HCT116 (cell line): Measurements from ENCODE around the gene ADGRL3.

Source experiments
- CEBPB ChIP-seq: IDR thresholded peaks from 2 replicates; pipeline ENCODE4 v1.6.1; 2012; ENCODE audit warnings: low read depth
- CTCF ChIP-seq, 3 experiments: fragments of 200-600 bp in 1 of 3; sonication (generic) in 1 of 3; IDR thresholded peaks in 2 of 3; conservative IDR thresholded peaks in 1 of 3; 2 replicates each; pipeline ENCODE4 v1.5.1; 2012 to 2017; ENCODE audit warnings: low read depth in 2 of 3, low read length in 2 of 3, antibody characterized with exemption in 1 of 3, borderline replicate concordance in 1 of 3, control low read depth in 1 of 3, mild to moderate bottlenecking in 1 of 3, mixed read lengths in 1 of 3, mixed run types in 1 of 3, moderate library complexity in 1 of 3; ENCODE audit not compliant: insufficient read depth in 1 of 3
- EZH2 ChIP-seq: fragments of 200-600 bp; sonication (generic); IDR thresholded peaks from 2 replicates; pipeline ENCODE4 v1.6.1; 2017; ENCODE audit warnings: antibody characterized with exemption, mixed run types
- FOSL1 ChIP-seq: IDR thresholded peaks from 2 replicates; pipeline ENCODE4 v1.6.1; 2012; ENCODE audit warnings: low read depth
- POLR2A ChIP-seq: IDR thresholded peaks from 2 replicates; pipeline ENCODE4 v1.7.0; 2011; ENCODE audit warnings: borderline replicate concordance; ENCODE audit not compliant: insufficient read depth, insufficient read length; ENCODE audit errors: extremely low read depth
- POLR2AphosphoS5 ChIP-seq: IDR thresholded peaks from 2 replicates; pipeline ENCODE4 v1.6.1; 2011; ENCODE audit warnings: mild to moderate bottlenecking, low read depth, low read length, moderate library complexity
- RAD21 ChIP-seq: IDR thresholded peaks from 2 replicates; pipeline ENCODE4 v1.6.1; 2012; ENCODE audit warnings: low read depth, mild to moderate bottlenecking
- SIN3A ChIP-seq: IDR thresholded peaks from 2 replicates; pipeline ENCODE4 v1.6.1; 2012; ENCODE audit warnings: low read depth
- ZNF274 ChIP-seq: fragments of 200-500 bp; sonication (Bioruptor generic); IDR thresholded peaks from 2 replicates; pipeline ENCODE4 v1.6.1; 2014; ENCODE audit warnings: mild to moderate bottlenecking, low read depth, low read length, inconsistent platforms

- no peak for TF ChIP-seq POLR2AphosphoS5
- no peak for TF ChIP-seq CTCF (IDR thresholded peaks at IDR 0.05 in 2 of 3, conservative IDR thresholded peaks at IDR 0.05 in 1 of 3; ENCODE audit: borderline replicate concordance in 1 of 3, insufficient read depth in 1 of 3, low read depth in 2 of 3, low read length in 2 of 3)
- no peak for TF ChIP-seq ZNF274
- no peak for TF ChIP-seq EZH2
- TF ChIP-seq CEBPB, result no peak
- no peak for TF ChIP-seq POLR2A
- TF ChIP-seq RAD21, result no peak
- TF ChIP-seq FOSL1, result no peak
- no peak for TF ChIP-seq SIN3A
Measured at GRCh38 chr4:61374447-61374891, 174.3 kb downstream of the ADGRL3 start.
